ENCODE results near the gene MYBPC2. TPM values are rescaled to one million over a fixed set of nuclear protein-coding genes. Genes with fewer than 3 reads are reported as not detected.

MYBPC2 gene
- total and polyA plus RNA-seq, 9 of the 15 experiments (the other 6 are each of a cell fraction or from before 2014, with no cell fraction given) = 0.01 to 0.14 (median 0.04) TPM; not detected in 6

GRCh38 chr19:50430888-50431342 is 1.8 kb upstream of the MYBPC2 start (continued):
- TF ChIP-seq SFPQ (IDR thresholded peaks at IDR 0.05; ENCODE audit: low read depth, low read length) = no peak
- no peak for TF ChIP-seq ZNF644 (tag; IDR thresholded peaks at IDR 0.05; ENCODE audit: low read depth)
- TF ChIP-seq SAFB (IDR thresholded peaks at IDR 0.05; ENCODE audit: borderline replicate concordance, low read depth, low read length) = no peak

- ChIA-PET POLR2A (interaction anchor here (0.6 to 1.1 kb wide), 3 partner anchors 13 to 124 kb away, joined by 3 read pairs; no protein-coding TSS in a partner anchor), CTCF (ENCODE audit: low intra/inter-chr PET ratio) (interaction anchor here (0.6 kb wide), 1 partner anchor 48 kb away, joined by 3 read pairs; no protein-coding TSS in a partner anchor)
- peaks cover 0 to 3% of the 10 kb centered on the region in 2 experiments; a peak in 1 of 5 replicates for H3K27me3 ChIP-seq (ENCODE audit: control insufficient read depth in 2 of 2, insufficient read depth in 2 of 2, low read length in 2 of 2)
- peak overlapping the region; percentile 68 to 88 for H3K9ac ChIP-seq (ENCODE audit: insufficient read depth in 1 of 2, low read depth in 2 of 2, low read length in 2 of 2)
- ATAC-seq (peak; percentile 97), FAIRE-seq (peak; percentile 96), DNase-seq (ENCODE audit: extremely low read depth in 1 of 4, low spot score in 3 of 4) (peak; percentile 86 to 96 (median 95))
- no peaks in the 10 kb centered on the region for H3K36me3 ChIP-seq (ENCODE audit: control insufficient read depth, insufficient read depth, low read length)
- no peaks in the 10 kb centered on the region for H3K9me3 ChIP-seq (replicated peaks; ENCODE audit: control insufficient read depth, insufficient read depth, low read depth, low read length)
- no peaks in the 10 kb centered on the region for H4K20me1 ChIP-seq (replicated peaks; ENCODE audit: control insufficient read depth, insufficient read depth, low read length)
- no peaks in the 10 kb centered on the region for H3K9me1 ChIP-seq (ENCODE audit: control insufficient read depth, insufficient read depth, low read length)
- H2AFZ ChIP-seq (ENCODE audit: low read depth, low read length) = peak overlapping the region; percentile 93
- BruUV-seq (replicated peaks) = TSS peak; percentile 97
- H3K79me2 ChIP-seq (ENCODE audit: control insufficient read depth, insufficient read depth, low read length) = no peaks in the 10 kb centered on the region
- peak overlapping the region; percentile 41; the same call in 2 of the 3 replicates for H3K27ac ChIP-seq (ENCODE audit: extremely low read depth, low read depth, low read length)
- in situ Hi-C loops (cut with MboI) = no loop called here
- intact Hi-C loops (cut with micrococcal nuclease) = no loop called here
- WGBS (ENCODE audit: insufficient coverage, low coverage, missing lambda C conversion rate) = 7% methylated on average over 26 of the region's 54 CpGs
- peaks cover 12 to 54% of the 10 kb centered on the region in 2 experiments; a peak in 4 of 5 replicates for H3K4me1 ChIP-seq (replicated peaks in 1 of 2; ENCODE audit: control insufficient read depth in 2 of 2, insufficient read depth in 2 of 2, low read length in 2 of 2)
- peak overlapping the region; percentile 85 for H3K4me2 ChIP-seq (ENCODE audit: insufficient read depth, low read length)
- H3K4me3 ChIP-seq = peak overlapping the region; percentile 53
- TF ChIP-seq CBFA2T3 (IDR thresholded peaks at IDR 0.05) (no peak), NR2C1 (IDR thresholded peaks at IDR 0.05) (no peak), NR2C1 (tag; IDR thresholded peaks at IDR 0.05) (no peak), ZNF197 (CRISPR knock-in tag; IDR thresholded peaks at IDR 0.05; ENCODE audit: low read depth) (no peak), POLR2G (IDR thresholded peaks at IDR 0.05; ENCODE audit: low read depth, low read length) (peak; percentile 69; the same call in 1 of the 2 replicates), SP1 (CRISPR knock-in tag; IDR thresholded peaks at IDR 0.05) (peak; percentile 70), RBM34 (IDR thresholded peaks at IDR 0.05; ENCODE audit: borderline replicate concordance, insufficient read depth, low read length) (no peak)
These were observed 1.1 kb upstream of the MYBPC2 start for GRCh38 chr19:50431343-50432220.

All from K562 (cell line).